22Rv1 (cell line): ENCODE data around the gene CFAP52.

ENCODE experiments used
- ZFX ChIP-seq: fragments of 450-650 bp; IDR thresholded peaks from 2 replicates; pipeline ENCODE4 v1.6.1; 2017; ENCODE audit warnings: antibody characterized with exemption, borderline replicate concordance
- TF ChIP-seq, protein P1 (sequence below): fragments of 450-650 bp; IDR thresholded peaks from 2 replicates; pipeline ENCODE4 v1.5.1; 2017; ENCODE audit warnings: mild to moderate bottlenecking

DNA sequence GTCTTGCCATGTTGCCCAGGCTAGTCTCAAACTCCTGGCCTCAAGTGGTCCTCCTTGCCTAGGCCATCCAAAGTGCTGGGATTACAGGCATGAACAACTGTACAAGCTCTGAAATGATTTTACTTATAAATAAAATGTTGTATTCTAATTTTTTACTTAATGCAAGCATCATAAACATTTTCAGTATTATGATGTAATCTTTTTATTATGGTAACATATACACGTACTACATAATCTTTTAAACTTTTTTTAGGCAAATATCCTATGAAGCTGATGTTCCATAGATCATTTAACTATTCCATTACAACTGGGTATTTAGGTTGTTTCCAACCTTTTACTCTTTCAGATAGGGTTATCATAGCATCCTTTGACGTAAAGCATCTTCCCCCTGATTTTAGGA, 35.1 kb downstream of the CFAP52 start:
- TF ChIP-seq, protein P1, sequence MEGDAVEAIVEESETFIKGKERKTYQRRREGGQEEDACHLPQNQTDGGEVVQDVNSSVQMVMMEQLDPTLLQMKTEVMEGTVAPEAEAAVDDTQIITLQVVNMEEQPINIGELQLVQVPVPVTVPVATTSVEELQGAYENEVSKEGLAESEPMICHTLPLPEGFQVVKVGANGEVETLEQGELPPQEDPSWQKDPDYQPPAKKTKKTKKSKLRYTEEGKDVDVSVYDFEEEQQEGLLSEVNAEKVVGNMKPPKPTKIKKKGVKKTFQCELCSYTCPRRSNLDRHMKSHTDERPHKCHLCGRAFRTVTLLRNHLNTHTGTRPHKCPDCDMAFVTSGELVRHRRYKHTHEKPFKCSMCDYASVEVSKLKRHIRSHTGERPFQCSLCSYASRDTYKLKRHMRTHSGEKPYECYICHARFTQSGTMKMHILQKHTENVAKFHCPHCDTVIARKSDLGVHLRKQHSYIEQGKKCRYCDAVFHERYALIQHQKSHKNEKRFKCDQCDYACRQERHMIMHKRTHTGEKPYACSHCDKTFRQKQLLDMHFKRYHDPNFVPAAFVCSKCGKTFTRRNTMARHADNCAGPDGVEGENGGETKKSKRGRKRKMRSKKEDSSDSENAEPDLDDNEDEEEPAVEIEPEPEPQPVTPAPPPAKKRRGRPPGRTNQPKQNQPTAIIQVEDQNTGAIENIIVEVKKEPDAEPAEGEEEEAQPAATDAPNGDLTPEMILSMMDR: no peak
- no peak for TF ChIP-seq ZFX
